CD8-positive, alpha-beta memory T cell (primary cell): ENCODE data around the gene CEP112. TPM values are rescaled to one million over a fixed set of nuclear protein-coding genes. Genes with fewer than 3 reads are reported as not detected.

Experiments
- CTCF ChIA-PET: fragments of 350-600 bp; sonication (Branson Sonifier 250); formaldehyde crosslinking; loops from one replicate; lab custom pipeline; 2021; ENCODE audit warnings: antibody characterized with exemption; lab: Charles Lee
- POLR2A ChIA-PET: fragments of 350-600 bp; sonication (Branson Sonifier 250); formaldehyde crosslinking; loops from one replicate; lab custom pipeline; 2021; ENCODE audit warnings: antibody characterized with exemption; lab: Charles Lee
- DNase-seq, 5 donors: peaks; one replicate each; pipeline versions ENCODE4 v3.0.0 to v3.0.0-alpha.2; 2020 to 2022; ENCODE audit warnings: mixed read lengths in 1 of 5
- H3K27ac ChIP-seq: one replicate; pipeline ENCODE4 v1.7.0; 2013; ENCODE audit warnings: low read depth, mild to moderate bottlenecking, low read length, moderate library complexity
- H3K27me3 ChIP-seq: 2 replicates; pipeline ENCODE4 v1.7.0; 2013; ENCODE audit warnings: low read length, mild to moderate bottlenecking; ENCODE audit not compliant: insufficient read depth, poor library complexity, severe bottlenecking
- H3K36me3 ChIP-seq: 2 replicates; pipeline ENCODE4 v1.7.0; 2013; ENCODE audit warnings: mild to moderate bottlenecking, low read length, moderate library complexity; ENCODE audit not compliant: insufficient read depth
- H3K4me1 ChIP-seq: 2 replicates; pipeline ENCODE4 v1.7.0; 2013; ENCODE audit warnings: mild to moderate bottlenecking, low read length, moderate library complexity; ENCODE audit not compliant: insufficient read depth
- H3K4me3 ChIP-seq: 2 replicates; pipeline ENCODE4 v1.7.0; 2013; ENCODE audit warnings: mild to moderate bottlenecking, low read length
- H3K9me3 ChIP-seq: 2 replicates; pipeline ENCODE4 v1.7.0; 2013; ENCODE audit warnings: mild to moderate bottlenecking, low read length
- H3K27ac Mint-ChIP-seq, 8 donors: one replicate each; pipeline ENCODE4 v1.8.0; 2020 to 2021; ENCODE audit warnings: mixed read lengths in 8 of 8, mild to moderate bottlenecking in 6 of 8, inconsistent platforms in 3 of 8, moderate library complexity in 3 of 8
- H3K27me3 Mint-ChIP-seq, 2 donors: one replicate each; pipeline ENCODE4 v1.8.0; 2020 to 2021; ENCODE audit warnings: mixed read lengths in 2 of 2, mild to moderate bottlenecking in 1 of 2, moderate library complexity in 1 of 2
- H3K36me3 Mint-ChIP-seq, 3 donors: one replicate each; pipeline ENCODE4 v1.8.0; 2020 to 2021; ENCODE audit warnings: mixed read lengths in 3 of 3, inconsistent platforms in 1 of 3, mild to moderate bottlenecking in 1 of 3
- H3K4me1 Mint-ChIP-seq, 3 donors: one replicate each; pipeline ENCODE4 v1.8.0; 2020 to 2021; ENCODE audit warnings: mixed read lengths in 3 of 3, inconsistent platforms in 1 of 3, mild to moderate bottlenecking in 1 of 3
- H3K4me3 Mint-ChIP-seq, 7 donors: one replicate each; pipeline ENCODE4 v1.8.0; 2020 to 2021; ENCODE audit warnings: mixed read lengths in 7 of 7, mild to moderate bottlenecking in 6 of 7, moderate library complexity in 4 of 7, inconsistent platforms in 2 of 7
- H3K9me3 Mint-ChIP-seq, 5 donors: one replicate each; pipeline ENCODE4 v1.8.0; 2020 to 2022; ENCODE audit warnings: mixed read lengths in 5 of 5, mild to moderate bottlenecking in 3 of 5, moderate library complexity in 2 of 5, inconsistent platforms in 1 of 5
- polyA plus RNA-seq: library from polyadenylated mRNA; unstranded; fragments of 300-500 nt; fragmentation: Illumina TruSeq; gene quantifications from one replicate; pipeline ENCODE4 v1.2.3, GENCODE V29; 2021
- total RNA-seq, 2 experiments: library from RNA; stranded (reverse); gene quantifications; one replicate each; pipeline ENCODE4 v1.2.3, GENCODE V29; 2021

The CEP112 gene
- total and polyA plus RNA-seq, 3 experiments from 2014 or later: 0.64 to 4.5 (median 3.0) TPM

DNA sequence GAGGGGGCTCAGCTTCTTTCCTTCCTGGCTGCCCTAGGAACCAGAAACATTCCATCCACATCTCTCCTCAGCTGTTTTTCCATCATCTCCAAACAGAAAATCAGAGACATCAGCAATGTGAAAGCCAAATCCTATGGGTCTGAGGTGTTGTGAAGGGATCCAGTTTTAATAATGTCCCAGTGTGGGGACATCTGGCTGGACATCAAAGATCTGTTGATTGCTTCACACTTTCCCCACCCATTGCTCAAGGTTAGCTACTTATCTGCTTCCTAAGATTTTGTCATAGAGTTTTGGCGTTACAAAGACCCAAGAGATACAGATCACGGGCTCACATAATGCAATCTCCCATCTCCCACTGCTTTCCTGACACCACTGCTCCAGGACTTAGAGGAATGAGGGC lies 582.6 kb downstream of the CEP112 start:
- Histone ChIP-seq H3K4me3 (no peak overlapping the region), H3K4me1 (no peaks in the 10 kb centered on the region), H3K36me3 (no peaks in the 10 kb centered on the region), H3K27ac (no peak overlapping the region), H3K9me3 (no peaks in the 10 kb centered on the region), H3K27me3 (no peaks in the 10 kb centered on the region)
- ChIA-PET CTCF (interaction anchor here (0.9 kb wide), 1 partner anchor 15 kb away, joined by 3 read pairs; no protein-coding TSS in a partner anchor), POLR2A (no interaction called here)
- Mint-ChIP-seq H3K4me3 (no peak overlapping the region), H3K4me1 (no peaks in the 10 kb centered on the region), H3K36me3 (no peaks in the 10 kb centered on the region), H3K27me3 (peaks cover 5 to 6% of the 10 kb centered on the region in 2 donors), H3K9me3 (no peaks in the 10 kb centered on the region), H3K27ac (no peak overlapping the region)
- DNase-seq: no peak

DNA sequence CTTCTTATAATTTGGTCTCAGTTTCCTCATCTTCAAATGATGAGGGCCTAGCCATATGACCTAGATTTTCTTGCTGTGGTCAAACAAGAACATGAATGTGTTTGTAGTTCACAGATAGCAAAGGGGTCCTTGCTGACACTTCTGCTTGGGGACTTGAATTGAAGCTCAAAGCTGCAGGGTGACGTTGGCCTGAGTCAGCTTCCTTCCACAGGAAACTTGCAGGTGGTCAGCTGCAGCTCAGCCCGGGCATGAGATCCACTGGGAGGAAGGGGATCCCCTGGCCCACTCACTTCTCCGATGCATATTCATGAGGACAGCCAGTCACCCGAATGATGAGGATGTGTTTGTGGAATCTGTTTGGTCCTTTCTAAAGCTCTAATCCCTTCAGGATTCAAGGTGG lies 587.9 kb downstream of the CEP112 start:
- peaks cover 9 to 13% of the 10 kb centered on the region in 2 donors for H3K27me3 Mint-ChIP-seq
- Histone ChIP-seq H3K4me3 (no peak overlapping the region), H3K9me3 (no peaks in the 10 kb centered on the region), H3K36me3 (no peaks in the 10 kb centered on the region), H3K4me1 (no peaks in the 10 kb centered on the region), H3K27ac (no peak overlapping the region), H3K27me3 (no peaks in the 10 kb centered on the region)
- ChIA-PET POLR2A (no interaction called here), CTCF (no interaction called here)
- no peaks in the 10 kb centered on the region for H3K36me3 Mint-ChIP-seq
- H3K4me3 Mint-ChIP-seq: no peak overlapping the region
- DNase-seq: no peak
- H3K27ac Mint-ChIP-seq: no peak overlapping the region
- H3K4me1 Mint-ChIP-seq: peaks cover 3 to 7% (median 4%) of the 10 kb centered on the region in 3 donors
- H3K9me3 Mint-ChIP-seq: no peaks in the 10 kb centered on the region

DNA sequence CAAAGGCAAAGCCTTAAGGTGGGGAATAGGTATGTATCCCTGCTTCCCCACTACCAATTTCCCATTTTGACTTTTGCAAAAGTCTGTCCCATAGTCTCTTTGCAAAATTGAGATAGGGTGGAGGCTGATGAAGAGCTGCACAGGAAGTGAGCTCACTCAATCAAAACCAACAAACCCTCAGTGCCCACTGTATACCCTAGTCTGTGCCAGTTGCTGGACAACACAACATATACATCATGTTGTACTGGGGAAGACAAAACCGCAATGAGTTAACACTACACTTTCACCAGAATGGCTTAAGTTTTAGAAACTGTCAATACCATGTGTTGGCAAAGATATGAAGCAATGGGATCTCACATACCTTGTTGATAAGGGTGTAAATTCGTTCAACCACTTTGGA lies 590.1 kb downstream of the CEP112 start:
- ChIA-PET CTCF (no interaction called here), POLR2A (no interaction called here)
- H3K9me3 ChIP-seq: no peaks in the 10 kb centered on the region
- Mint-ChIP-seq H3K9me3 (no peaks in the 10 kb centered on the region), H3K27me3 (peaks cover 9 to 13% of the 10 kb centered on the region in 2 donors), H3K4me1 (peaks cover 3 to 7% (median 4%) of the 10 kb centered on the region in 3 donors), H3K27ac (no peak overlapping the region), H3K4me3 (no peak overlapping the region), H3K36me3 (no peaks in the 10 kb centered on the region)
- H3K27me3 ChIP-seq: no peaks in the 10 kb centered on the region
- no peaks in the 10 kb centered on the region for H3K4me1 ChIP-seq
- no peak overlapping the region for H3K4me3 ChIP-seq
- no peaks in the 10 kb centered on the region for H3K36me3 ChIP-seq
- no peak for DNase-seq
- H3K27ac ChIP-seq: no peak overlapping the region

DNA sequence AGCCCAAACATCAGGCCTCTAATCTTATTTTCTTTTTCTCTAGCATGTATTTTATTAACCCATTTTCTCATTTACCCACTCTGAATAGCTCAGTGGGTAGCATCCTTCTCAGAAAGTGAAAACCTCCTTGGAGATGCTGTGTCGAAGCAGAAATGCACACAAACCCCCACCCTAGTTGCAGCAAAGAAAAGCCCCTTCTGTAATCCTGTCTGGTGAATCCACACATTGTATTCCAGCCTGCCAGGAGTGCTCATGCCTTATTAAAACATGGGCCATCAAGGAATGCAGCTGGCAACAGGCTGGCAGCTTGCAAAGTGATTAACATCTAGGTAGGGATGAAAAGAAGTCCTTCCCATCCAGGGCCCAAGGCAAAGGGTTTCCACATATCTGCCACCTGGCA lies 590.8 kb downstream of the CEP112 start:
- peaks cover 7 to 16% of the 10 kb centered on the region in 2 donors for H3K27me3 Mint-ChIP-seq
- Histone ChIP-seq H3K36me3 (no peaks in the 10 kb centered on the region), H3K9me3 (no peaks in the 10 kb centered on the region), H3K27me3 (no peaks in the 10 kb centered on the region), H3K27ac (no peak overlapping the region), H3K4me1 (no peaks in the 10 kb centered on the region), H3K4me3 (no peak overlapping the region)
- POLR2A ChIA-PET: no interaction called here
- H3K4me3 Mint-ChIP-seq: no peak overlapping the region
- peak overlapping the region in 1 of 8 donors; percentile 24 for H3K27ac Mint-ChIP-seq
- H3K36me3 Mint-ChIP-seq: no peaks in the 10 kb centered on the region
- CTCF ChIA-PET: no interaction called here
- peaks cover 3 to 7% (median 4%) of the 10 kb centered on the region in 3 donors for H3K4me1 Mint-ChIP-seq
- no peak for DNase-seq
- no peaks in the 10 kb centered on the region for H3K9me3 Mint-ChIP-seq

DNA sequence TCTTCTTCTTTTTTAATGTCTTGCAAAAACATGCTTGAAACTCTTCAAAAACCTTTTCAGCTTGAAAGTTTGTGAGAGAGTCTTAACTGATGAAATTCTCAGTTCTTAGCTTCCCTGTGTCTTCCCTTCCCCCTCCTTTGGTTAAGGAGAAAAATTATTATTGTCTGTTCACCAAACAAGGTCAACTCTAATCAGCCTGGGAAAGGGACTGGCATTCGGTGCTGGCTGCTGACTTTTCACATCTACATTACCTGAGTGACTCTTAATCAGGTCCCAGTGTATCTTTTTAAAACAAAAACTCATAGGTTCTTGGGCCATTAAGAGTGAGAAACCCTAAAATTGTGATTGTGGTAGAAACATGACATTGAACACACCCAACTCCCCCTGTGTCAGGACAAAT lies 591.4 kb downstream of the CEP112 start:
- no peaks in the 10 kb centered on the region for H3K9me3 Mint-ChIP-seq
- H3K27me3 ChIP-seq: no peaks in the 10 kb centered on the region
- CTCF ChIA-PET: no interaction called here
- H3K36me3 Mint-ChIP-seq: no peaks in the 10 kb centered on the region
- H3K27ac Mint-ChIP-seq: no peak overlapping the region
- H3K4me3 ChIP-seq: no peak overlapping the region
- no peaks in the 10 kb centered on the region for H3K36me3 ChIP-seq
- H3K27ac ChIP-seq: no peak overlapping the region
- POLR2A ChIA-PET: no interaction called here
- H3K9me3 ChIP-seq: no peaks in the 10 kb centered on the region
- peaks cover 3 to 7% (median 4%) of the 10 kb centered on the region in 3 donors for H3K4me1 Mint-ChIP-seq
- no peak overlapping the region for H3K4me3 Mint-ChIP-seq
- peaks cover 7 to 16% of the 10 kb centered on the region in 2 donors for H3K27me3 Mint-ChIP-seq
- DNase-seq: no peak
- H3K4me1 ChIP-seq: no peaks in the 10 kb centered on the region

DNA sequence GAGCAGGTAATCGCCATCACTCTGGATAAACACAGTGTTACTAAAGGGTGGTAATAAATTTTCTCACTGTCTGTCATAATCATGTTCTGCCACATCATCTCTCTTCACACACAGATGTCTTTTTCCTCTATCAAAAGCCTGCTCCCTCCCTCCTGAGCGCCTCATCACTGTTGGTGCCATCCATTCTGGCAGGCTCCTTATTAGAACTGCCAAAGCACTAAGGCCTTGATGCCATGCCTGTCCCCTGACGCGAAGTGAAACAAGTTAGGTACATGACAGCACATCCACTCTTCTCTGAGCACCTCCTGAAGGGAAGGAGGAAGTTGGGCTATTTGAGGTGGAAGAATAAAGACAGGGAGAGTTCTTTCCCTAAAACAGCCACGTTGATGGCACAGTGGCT lies 592.3 kb downstream of the CEP112 start:
- no peaks in the 10 kb centered on the region for H3K4me1 ChIP-seq
- no peak overlapping the region for H3K4me3 ChIP-seq
- Mint-ChIP-seq H3K4me1 (peaks cover 4 to 9% (median 4%) of the 10 kb centered on the region in 3 donors), H3K36me3 (no peaks in the 10 kb centered on the region), H3K27ac (no peak overlapping the region), H3K9me3 (no peaks in the 10 kb centered on the region), H3K27me3 (peaks cover 7 to 11% of the 10 kb centered on the region in 2 donors), H3K4me3 (no peak overlapping the region)
- ChIA-PET POLR2A (no interaction called here), CTCF (no interaction called here)
- H3K36me3 ChIP-seq: no peaks in the 10 kb centered on the region
- no peaks in the 10 kb centered on the region for H3K27me3 ChIP-seq
- no peaks in the 10 kb centered on the region for H3K9me3 ChIP-seq
- no peak for DNase-seq
- no peak overlapping the region for H3K27ac ChIP-seq

DNA sequence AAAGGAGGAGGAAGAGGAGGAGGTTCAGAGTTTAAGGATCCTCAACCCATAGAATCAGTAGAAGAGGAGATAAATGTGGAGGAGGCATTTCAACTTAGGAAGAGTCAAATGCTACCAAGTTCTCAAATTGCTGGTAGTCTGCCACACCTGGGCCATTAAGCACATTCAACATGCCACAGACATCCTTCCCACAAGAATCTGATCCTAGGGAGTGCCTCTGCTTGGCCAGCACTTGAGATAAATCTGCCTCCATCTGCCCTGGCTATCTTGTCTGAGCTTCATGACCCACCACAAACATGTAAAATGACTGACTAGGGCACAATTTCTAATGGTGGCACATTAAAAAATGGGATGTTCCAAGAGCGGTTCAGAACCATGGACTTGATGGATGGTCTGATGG lies 593.2 kb downstream of the CEP112 start:
- POLR2A ChIA-PET: no interaction called here
- H3K4me3 ChIP-seq: no peak overlapping the region
- CTCF ChIA-PET: no interaction called here
- no peak for DNase-seq
- Mint-ChIP-seq H3K27me3 (peaks cover 13 to 15% of the 10 kb centered on the region in 2 donors), H3K27ac (no peak overlapping the region), H3K4me1 (peaks cover 10 to 18% (median 11%) of the 10 kb centered on the region in 3 donors), H3K36me3 (no peaks in the 10 kb centered on the region), H3K4me3 (no peak overlapping the region), H3K9me3 (no peaks in the 10 kb centered on the region)
- H3K9me3 ChIP-seq: no peaks in the 10 kb centered on the region
- no peaks in the 10 kb centered on the region for H3K36me3 ChIP-seq
- H3K4me1 ChIP-seq: no peaks in the 10 kb centered on the region
- H3K27ac ChIP-seq: no peak overlapping the region
- no peaks in the 10 kb centered on the region for H3K27me3 ChIP-seq

DNA sequence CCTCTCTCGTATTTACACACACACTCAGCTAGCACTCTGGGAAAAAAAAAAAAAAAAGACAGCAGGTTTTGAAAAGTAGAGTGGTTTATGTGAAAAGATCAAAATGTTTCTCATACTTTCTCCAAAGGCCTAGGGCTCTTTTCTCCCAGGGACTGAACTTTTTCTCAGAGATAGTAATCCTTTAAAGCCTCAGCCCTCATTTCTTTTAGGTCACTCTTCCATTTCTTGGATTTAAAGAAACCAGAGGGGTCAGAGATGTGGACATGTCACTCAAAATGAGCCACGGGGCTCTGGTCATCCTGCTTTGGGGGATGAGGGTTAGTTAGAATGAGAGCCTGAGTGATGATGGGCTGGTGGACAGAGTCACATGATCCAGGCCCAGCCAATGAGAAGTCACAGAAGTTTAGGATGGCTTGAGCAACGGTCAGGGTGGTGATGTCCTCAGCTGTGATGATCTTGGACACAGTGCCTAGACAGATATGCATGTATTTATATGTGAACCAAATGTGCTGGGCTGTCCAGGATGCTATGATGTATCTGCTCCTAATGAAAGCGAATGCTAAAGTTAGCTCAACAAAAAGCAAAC lies 596.8 kb downstream of the CEP112 start:
- Mint-ChIP-seq H3K4me3 (no peak overlapping the region), H3K36me3 (peaks cover 0 to 3% (median 0%) of the 10 kb centered on the region in 3 donors), H3K9me3 (no peaks in the 10 kb centered on the region), H3K27ac (no peak overlapping the region), H3K4me1 (peaks cover 14 to 21% (median 14%) of the 10 kb centered on the region in 3 donors), H3K27me3 (peaks cover 20 to 21% of the 10 kb centered on the region in 2 donors)
- H3K9me3 ChIP-seq: no peaks in the 10 kb centered on the region
- POLR2A ChIA-PET: interaction anchor here (0.7 kb wide), 1 partner anchor 81 kb away, joined by 5 read pairs; no protein-coding TSS in a partner anchor
- no peak overlapping the region for H3K4me3 ChIP-seq
- CTCF ChIA-PET: no interaction called here
- H3K4me1 ChIP-seq: peaks cover 7% of the 10 kb centered on the region
- H3K27me3 ChIP-seq: no peaks in the 10 kb centered on the region
- H3K36me3 ChIP-seq: no peaks in the 10 kb centered on the region
- no peak overlapping the region for H3K27ac ChIP-seq
- no peak for DNase-seq
